NOMO-1 treated with dmso at 0.1 percent for 144 hours (cell line): ENCODE results near the gene SMOC2.
"Not testable (repeated sequence)": the region's sequence is repeated elsewhere in the genome, so short reads cannot be mapped to it uniquely, and the experiment has no call there.

ENCODE experiments used
- DNase-seq: peaks from one replicate; lab custom pipeline; 2025; ENCODE audit not compliant: unreplicated experiment; lab: John Stamatoyannopoulos, UW

Gene SMOC2

GRCh38 chr6:168598251-168599117, 157.5 kb downstream of the SMOC2 start:
- no peak for DNase-seq

GRCh38 chr6:168599118-168599494, 158.1 kb downstream of the SMOC2 start:
- no peak for DNase-seq

GRCh38 chr6:168599769-168600330, 158.9 kb downstream of the SMOC2 start:
- no peak for DNase-seq

- DNase-seq = no peak
Measured at GRCh38 chr6:168600381-168600780, 159.4 kb downstream of the SMOC2 start.

- no peak for DNase-seq
Measured at GRCh38 chr6:168601111-168601510, 160.1 kb downstream of the SMOC2 start.

- DNase-seq = no peak
Measured at GRCh38 chr6:168601546-168601945, 160.6 kb downstream of the SMOC2 start.

GRCh38 chr6:168602576-168602975, 161.6 kb downstream of the SMOC2 start:
- no peak for DNase-seq

- no peak for DNase-seq
Measured at GRCh38 chr6:168603234-168603633, 162.2 kb downstream of the SMOC2 start.

GRCh38 chr6:168605964-168606363, 165.0 kb downstream of the SMOC2 start:
- DNase-seq = no peak

GRCh38 chr6:168606722-168607121, 165.7 kb downstream of the SMOC2 start:
- DNase-seq = no peak

GRCh38 chr6:168607272-168608112, 166.5 kb downstream of the SMOC2 start:
- no peak for DNase-seq

- no peak for DNase-seq
Measured at GRCh38 chr6:168608113-168608400, 167.1 kb downstream of the SMOC2 start.

GRCh38 chr6:168609026-168609685, 168.2 kb downstream of the SMOC2 start:
- no peak for DNase-seq

GRCh38 chr6:168609914-168610490, 169.0 kb downstream of the SMOC2 start:
- no peak for DNase-seq

- not testable (repeated sequence) for DNase-seq
Measured at GRCh38 chr6:168610966-168611365, 170.0 kb downstream of the SMOC2 start.

- no peak for DNase-seq
Measured at GRCh38 chr6:168611691-168612090, 170.7 kb downstream of the SMOC2 start.

- no peak for DNase-seq
Measured at GRCh38 chr6:168612586-168612985, 171.6 kb downstream of the SMOC2 start.

- no peak for DNase-seq
Measured at GRCh38 chr6:168615837-168616236, 174.9 kb downstream of the SMOC2 start.

GRCh38 chr6:168616816-168617765, 176.1 kb downstream of the SMOC2 start:
- DNase-seq = no peak
